HepG2 (cell line): ENCODE measurements around the gene DEUP1. TPM values are rescaled to one million over a fixed set of nuclear protein-coding genes. Genes with fewer than 3 reads are reported as not detected.

Experiments used
- BCL6 ChIP-seq: IDR thresholded peaks from 2 replicates; pipeline ENCODE4 v1.6.1; 2016; ENCODE audit warnings: missing genetic modification reagents, missing compliant biosample characterization
- DPF2 ChIP-seq: sonication (generic); formaldehyde crosslinking; IDR thresholded peaks from 2 replicates; pipeline ENCODE4 v1.4.0; 2020; ENCODE audit warnings: mild to moderate bottlenecking, low read depth, missing genetic modification reagents, borderline replicate concordance
- HMGA1 ChIP-seq: sonication (generic); formaldehyde crosslinking; conservative IDR thresholded peaks from 2 replicates; pipeline ENCODE4 v1.4.0; 2020; ENCODE audit warnings: missing genetic modification reagents
- LBX2 ChIP-seq: sonication (generic); formaldehyde crosslinking; IDR thresholded peaks from 2 replicates; pipeline ENCODE4 v1.5.0; 2020; ENCODE audit warnings: missing genetic modification reagents, mild to moderate bottlenecking, borderline replicate concordance
- MEF2D ChIP-seq: sonication (generic); formaldehyde crosslinking; IDR thresholded peaks from 2 replicates; pipeline ENCODE4 v1.5.1; 2020; ENCODE audit warnings: mild to moderate bottlenecking, missing genetic modification reagents
- MLXIP ChIP-seq: sonication (generic); formaldehyde crosslinking; IDR thresholded peaks from 2 replicates; pipeline ENCODE4 v1.9.0; 2021; ENCODE audit warnings: missing genetic modification reagents, borderline replicate concordance
- PHB2 ChIP-seq: fragments of 450-650 bp; IDR thresholded peaks from 2 replicates; pipeline ENCODE4 v1.6.1; 2018; ENCODE audit not compliant: partially characterized antibody
- PHF8 ChIP-seq: sonication (generic); formaldehyde crosslinking; IDR thresholded peaks from 2 replicates; pipeline ENCODE4 v1.5.0; 2020; ENCODE audit warnings: missing genetic modification reagents
- PLRG1 ChIP-seq: fragments of 450-650 bp; conservative IDR thresholded peaks from 2 replicates; pipeline ENCODE4 v1.6.1; 2016
- PLSCR1 ChIP-seq: sonication (generic); formaldehyde crosslinking; IDR thresholded peaks from 2 replicates; pipeline ENCODE4 v1.5.0; 2020; ENCODE audit warnings: missing genetic modification reagents, mild to moderate bottlenecking, borderline replicate concordance
- POLR2AphosphoS5 ChIP-seq: IDR thresholded peaks from 2 replicates; pipeline ENCODE4 v1.6.1; 2012; ENCODE audit warnings: low read depth, low read length
- RARA ChIP-seq: IDR thresholded peaks from 2 replicates; pipeline ENCODE4 v1.6.1; 2016; ENCODE audit warnings: missing genetic modification reagents, missing compliant biosample characterization
- RXRB ChIP-seq: IDR thresholded peaks from 2 replicates; pipeline ENCODE4 v1.6.1; 2016; ENCODE audit warnings: borderline replicate concordance, missing genetic modification reagents, missing compliant biosample characterization
- TBX2 ChIP-seq: sonication (generic); formaldehyde crosslinking; IDR thresholded peaks from 2 replicates; pipeline ENCODE4 v1.5.0; 2020; ENCODE audit warnings: missing genetic modification reagents, mild to moderate bottlenecking, borderline replicate concordance
- YEATS2 ChIP-seq: sonication (generic); formaldehyde crosslinking; IDR thresholded peaks from 2 replicates; pipeline ENCODE4 v1.4.0; 2020; ENCODE audit warnings: missing genetic modification reagents, borderline replicate concordance
- ZBED4 ChIP-seq: sonication (generic); formaldehyde crosslinking; IDR thresholded peaks from 2 replicates; pipeline ENCODE4 v1.4.0; 2020; ENCODE audit warnings: missing genetic modification reagents, borderline replicate concordance
- ZFY ChIP-seq: sonication (generic); formaldehyde crosslinking; IDR thresholded peaks from 2 replicates; pipeline ENCODE4 v1.4.0; 2020; ENCODE audit warnings: missing genetic modification reagents
- ZMAT3 ChIP-seq: sonication (generic); formaldehyde crosslinking; conservative IDR thresholded peaks from 2 replicates; pipeline ENCODE4 v1.7.0; 2021; ENCODE audit warnings: missing genetic modification reagents
- ZNF17 ChIP-seq: sonication (generic); formaldehyde crosslinking; IDR thresholded peaks from 2 replicates; pipeline ENCODE4 v1.5.0; 2020; ENCODE audit warnings: mild to moderate bottlenecking, missing genetic modification reagents
- ZNF205 ChIP-seq: IDR thresholded peaks from 2 replicates; pipeline ENCODE4 v1.6.1; 2018; ENCODE audit warnings: missing biosample characterization, missing genetic modification reagents
- ZNF335 ChIP-seq: sonication (generic); formaldehyde crosslinking; IDR thresholded peaks from 2 replicates; pipeline ENCODE4 v1.4.0; 2020; ENCODE audit warnings: missing genetic modification reagents
- ZNF451 ChIP-seq: sonication (generic); formaldehyde crosslinking; IDR thresholded peaks from 2 replicates; pipeline ENCODE4 v1.5.0; 2020; ENCODE audit warnings: mild to moderate bottlenecking, missing genetic modification reagents
- ZNF629 ChIP-seq: sonication (generic); formaldehyde crosslinking; conservative IDR thresholded peaks from 2 replicates; pipeline ENCODE4 v1.5.0; 2020; ENCODE audit warnings: missing genetic modification reagents
- ZNF660 ChIP-seq: sonication (generic); formaldehyde crosslinking; IDR thresholded peaks from 2 replicates; pipeline ENCODE4 v1.5.1; 2020; ENCODE audit warnings: mild to moderate bottlenecking, low read depth, missing genetic modification reagents, borderline replicate concordance
- ZNF788 ChIP-seq: sonication (generic); formaldehyde crosslinking; IDR thresholded peaks from 2 replicates; pipeline ENCODE4 v1.5.0; 2020; ENCODE audit warnings: mild to moderate bottlenecking, missing genetic modification reagents, borderline replicate concordance
- polyA plus RNA-seq, 8 experiments: library from polyadenylated mRNA; depleted of rRNA in 3 of 8; stranded (reverse) in 7 of 8; unstranded in 1 of 8; fragments of >200 nt; fragmentation: Illumina TruSeq in 4 of 8; extraction: Trizol in 4 of 8; gene quantifications; 2 replicates each; pipeline versions ENCODE4 v1.2.1 to v1.2.3, GENCODE V29; 2011 to 2016; ENCODE audit warnings: low read depth in 4 of 8, missing spikeins in 1 of 8, mixed read lengths in 1 of 8; ENCODE audit not compliant: insufficient read depth in 1 of 8
- total RNA-seq, 5 experiments: library from RNA; depleted of rRNA; stranded (reverse); fragments of >200 nt; fragmentation: Illumina TruSeq; extraction: Trizol; gene quantifications; 2 replicates each; pipeline ENCODE4 v1.2.3, GENCODE V29; 2016; ENCODE audit warnings: low read depth in 1 of 5

DEUP1 gene
- total and polyA plus RNA-seq, 2 of the 13 experiments (the other 11 are each of a cell fraction or from before 2014, with no cell fraction given) = not detected

- TF ChIP-seq ZNF335 (CRISPR knock-in tag) (no peak), PHB2 (no peak), MEF2D (peak; percentile 98), ZFY (CRISPR knock-in tag) (peak; percentile 47; the same call in 1 of the 2 replicates), TBX2 (CRISPR knock-in tag) (peak; percentile 99), ZBED4 (peak; percentile 49; the same call in 1 of the 2 replicates), PLSCR1 (no peak), POLR2AphosphoS5 (no peak), ZMAT3 (CRISPR knock-in tag) (peak; percentile 64; the same call in 1 of the 2 replicates), BCL6 (CRISPR knock-in tag) (peak; percentile 93), RARA (CRISPR knock-in tag) (peak; percentile 95), ZNF788 (CRISPR knock-in tag) (peak; percentile 90; the same call in 1 of the 2 replicates), DPF2 (CRISPR knock-in tag) (peak; percentile 96), RXRB (CRISPR knock-in tag) (peak; percentile 93), YEATS2 (peak; percentile 62; the same call in 1 of the 2 replicates), PLRG1 (no peak), MLXIP (CRISPR knock-in tag) (no peak), HMGA1 (CRISPR knock-in tag) (no peak), LBX2 (no peak), ZNF660 (no peak), ZNF451 (peak; percentile 61; the same call in 1 of the 2 replicates), ZNF17 (CRISPR knock-in tag) (no peak), ZNF629 (CRISPR knock-in tag) (peak; percentile 25; the same call in 1 of the 2 replicates), ZNF205 (0 out of 2 replicates have a peak, but pooled peaks have one; percentile 66), PHF8 (CRISPR knock-in tag) (peak; percentile 15; the same call in 1 of the 2 replicates)
These were observed 156.5 kb downstream of the DEUP1 start (continued) for GRCh38 chr11:93487032-93487483.
